Dedifferentiated amniotic fluid mesenchymal stem cell (primary cell): ENCODE measurements around the gene ADAMTS15.

Source experiments
- DNase-seq: peaks from one replicate; pipeline ENCODE4 v3.0.0-alpha.2; 2016; ENCODE audit errors: extremely low spot score

Gene ADAMTS15

GRCh38 chr11:130457623-130458409 lies 9.4 kb downstream of the ADAMTS15 start:
- DNase-seq: no peak

- DNase-seq: no peak
Observed at GRCh38 chr11:130458410-130458729, 9.9 kb downstream of the ADAMTS15 start.

DNA sequence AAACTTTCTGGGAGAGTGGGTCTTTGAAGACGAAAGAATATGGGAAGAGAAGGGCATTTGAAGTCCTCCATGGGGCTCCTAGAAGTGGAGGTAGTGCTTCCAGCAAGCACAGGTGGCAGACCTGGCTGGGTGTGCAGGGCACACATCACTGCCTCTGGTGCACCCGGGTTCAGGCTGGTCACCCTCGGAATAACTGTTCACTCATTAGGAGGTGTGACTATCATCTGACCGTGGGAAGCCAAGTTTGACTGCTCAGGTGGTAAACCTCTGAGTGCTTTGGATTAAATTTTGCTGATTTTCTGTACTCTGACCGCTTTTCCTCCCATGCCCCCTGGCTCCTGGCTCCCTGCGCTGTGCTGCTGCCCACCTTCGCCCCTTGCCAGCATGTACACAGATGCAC lies 11.1 kb downstream of the ADAMTS15 start:
- no peak for DNase-seq

DNA sequence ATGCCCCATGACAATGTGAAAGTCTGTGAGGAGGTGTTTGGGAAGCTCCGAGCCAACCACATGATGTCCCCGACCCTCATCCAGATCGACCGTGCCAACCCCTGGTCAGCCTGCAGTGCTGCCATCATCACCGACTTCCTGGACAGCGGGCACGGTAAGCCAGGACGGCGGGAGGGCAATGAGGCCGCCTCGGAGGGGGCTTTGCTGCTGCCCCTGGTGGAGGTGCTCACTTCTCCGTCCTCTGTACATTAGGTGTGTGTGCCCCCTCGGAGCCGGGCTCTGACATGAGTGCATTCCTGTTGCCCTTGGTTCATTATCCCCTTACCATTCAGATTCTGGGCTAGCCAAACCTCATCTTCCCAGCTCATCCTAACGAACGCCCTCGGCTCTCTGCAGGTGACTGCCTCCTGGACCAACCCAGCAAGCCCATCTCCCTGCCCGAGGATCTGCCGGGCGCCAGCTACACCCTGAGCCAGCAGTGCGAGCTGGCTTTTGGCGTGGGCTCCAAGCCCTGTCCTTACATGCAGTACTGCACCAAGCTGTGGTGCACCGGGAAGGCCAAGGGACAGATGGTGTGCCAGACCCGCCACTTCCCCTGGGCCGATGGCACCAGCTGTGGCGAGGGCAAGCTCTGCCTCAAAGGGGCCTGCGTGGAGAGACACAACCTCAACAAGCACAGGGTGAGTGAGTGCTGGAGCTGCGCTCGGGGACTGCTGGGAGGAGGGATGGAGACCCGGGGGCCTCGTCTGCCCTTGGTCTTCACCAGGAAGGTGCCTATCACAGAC lies 13.8 kb downstream of the ADAMTS15 start:
- no peak for DNase-seq

GRCh38 chr11:130462931-130463330 lies 14.5 kb downstream of the ADAMTS15 start:
- no peak for DNase-seq

DNA sequence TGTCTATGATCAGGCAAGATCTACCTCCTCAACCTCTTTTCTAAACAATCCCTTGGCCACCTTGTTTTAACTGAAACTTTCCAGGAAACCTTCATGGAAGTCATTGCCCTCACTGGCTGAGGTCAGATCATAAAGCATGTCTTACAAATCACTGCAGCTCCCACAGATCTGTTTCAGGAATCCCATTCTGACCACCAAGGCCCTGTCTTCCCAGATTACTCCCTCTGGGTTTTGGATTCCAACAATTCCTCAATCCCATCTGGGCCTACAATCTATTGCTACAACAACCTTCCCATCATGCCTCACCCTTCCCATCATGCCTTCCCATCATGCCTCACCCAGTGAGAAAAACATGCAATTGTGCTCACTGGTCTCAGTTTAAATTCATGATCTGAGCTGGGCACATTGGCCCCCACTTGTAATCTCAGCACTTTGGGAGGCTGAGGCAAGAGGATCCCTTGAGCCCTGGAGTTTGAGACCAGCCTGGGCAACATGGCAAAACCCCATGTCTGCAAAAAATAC lies 15.9 kb downstream of the ADAMTS15 start:
- DNase-seq: no peak

- no peak for DNase-seq
Observed at GRCh38 chr11:130465263-130465662, 16.8 kb downstream of the ADAMTS15 start.

DNA sequence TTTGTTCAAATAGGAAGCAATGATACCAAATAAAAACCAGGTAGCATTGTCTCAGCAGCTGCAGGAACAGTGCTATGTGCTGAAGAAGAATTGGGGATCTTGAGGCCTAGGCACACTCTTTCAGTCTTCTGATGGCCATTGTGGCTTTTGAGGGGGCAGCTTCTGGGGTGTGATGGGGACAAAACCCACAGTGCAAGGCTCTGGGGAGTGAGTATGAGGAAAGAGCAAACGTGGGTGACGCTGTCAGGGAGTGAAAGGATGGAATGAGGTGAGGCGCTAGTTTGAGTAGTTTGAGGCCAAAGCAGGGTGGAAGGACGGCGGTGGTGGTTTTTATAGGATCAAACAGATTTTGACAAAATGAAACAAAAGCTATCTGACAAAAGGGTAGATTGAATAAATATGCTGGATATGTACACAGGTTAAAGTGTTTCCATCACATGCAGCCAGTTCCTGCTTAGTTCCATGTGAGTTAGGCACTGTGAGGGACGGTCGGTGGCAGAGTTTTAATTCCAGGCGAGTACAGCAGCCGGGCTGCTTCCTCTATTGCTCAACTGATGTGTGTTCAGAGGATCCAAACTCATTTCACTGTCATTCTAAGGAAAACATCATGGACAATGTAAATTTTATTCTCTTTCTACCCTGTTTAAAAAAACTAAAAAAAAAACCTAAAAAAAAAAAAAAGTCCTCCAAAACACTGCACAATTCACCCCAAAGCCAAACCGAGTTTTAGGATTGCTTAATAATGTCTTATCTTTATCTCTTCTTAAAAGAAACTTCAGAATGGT lies 18.9 kb downstream of the ADAMTS15 start:
- no peak for DNase-seq

GRCh38 chr11:130469181-130469580 lies 20.7 kb downstream of the ADAMTS15 start:
- no peak for DNase-seq

DNA sequence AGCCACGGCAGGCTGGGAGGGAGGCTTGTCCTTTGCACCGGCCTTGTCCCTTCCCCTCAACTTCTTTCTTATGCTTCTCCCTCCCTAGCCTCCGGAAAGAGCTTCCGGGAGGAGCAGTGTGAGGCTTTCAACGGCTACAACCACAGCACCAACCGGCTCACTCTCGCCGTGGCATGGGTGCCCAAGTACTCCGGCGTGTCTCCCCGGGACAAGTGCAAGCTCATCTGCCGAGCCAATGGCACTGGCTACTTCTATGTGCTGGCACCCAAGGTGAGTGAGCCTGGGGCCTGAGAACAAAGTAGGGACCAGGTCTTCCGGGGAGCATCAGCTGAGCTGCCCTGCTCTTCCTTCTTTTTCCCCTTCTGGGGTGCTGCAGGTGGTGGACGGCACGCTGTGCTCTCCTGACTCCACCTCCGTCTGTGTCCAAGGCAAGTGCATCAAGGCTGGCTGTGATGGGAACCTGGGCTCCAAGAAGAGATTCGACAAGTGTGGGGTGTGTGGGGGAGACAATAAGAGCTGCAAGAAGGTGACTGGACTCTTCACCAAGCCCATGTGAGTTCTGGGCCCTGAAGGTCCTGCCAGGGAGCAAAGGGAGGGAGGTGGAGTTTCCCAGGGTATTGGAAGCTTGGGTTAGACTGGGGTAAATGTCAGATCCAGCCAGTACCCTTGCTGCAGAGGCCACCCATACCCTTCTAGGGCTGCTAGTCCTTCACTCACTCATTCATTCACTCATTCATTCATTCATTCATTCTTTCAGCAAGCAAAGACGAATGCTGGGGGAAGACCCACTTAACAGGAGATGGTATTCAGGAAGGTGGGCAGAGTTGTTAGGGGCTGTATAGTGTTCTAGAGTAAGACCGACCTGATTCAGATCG lies 22.6 kb downstream of the ADAMTS15 start:
- no peak for DNase-seq

DNA sequence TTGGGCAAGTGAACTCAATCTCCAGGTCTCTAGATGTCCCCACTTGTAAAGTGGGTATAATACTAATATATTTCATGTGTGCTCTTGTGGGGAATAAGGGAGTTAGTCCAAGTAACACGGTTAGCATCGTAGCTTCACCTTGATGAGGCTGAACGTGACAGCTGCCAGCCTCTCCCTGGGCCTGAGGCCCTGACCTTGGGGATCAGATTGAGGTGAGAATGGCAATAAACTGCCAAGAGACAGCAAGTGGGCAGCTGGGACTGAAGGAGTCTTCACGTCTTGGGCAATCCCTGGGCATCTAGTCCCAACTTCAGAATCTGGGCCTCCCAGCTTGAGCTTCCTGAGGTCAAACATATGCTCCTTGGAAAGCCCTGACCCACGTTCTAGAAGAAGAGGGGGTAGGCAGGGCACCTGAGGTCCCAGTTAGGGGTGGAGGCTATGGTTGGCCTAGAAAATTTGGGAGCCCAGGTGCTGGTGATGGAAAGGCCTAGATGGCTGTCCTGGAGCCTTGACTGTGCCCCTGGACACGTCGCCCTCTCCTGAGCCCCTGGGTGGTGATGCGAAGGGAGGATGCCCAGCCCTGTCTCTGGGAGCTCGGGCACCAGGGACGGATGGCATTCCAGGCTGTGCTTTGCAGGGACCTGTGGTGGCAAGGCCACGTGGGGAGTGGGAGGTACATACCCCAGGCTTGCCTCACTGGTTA lies 23.4 kb downstream of the ADAMTS15 start:
- DNase-seq: no peak

GRCh38 chr11:130472434-130472961 lies 24.1 kb downstream of the ADAMTS15 start:
- no peak for DNase-seq

GRCh38 chr11:130473056-130473794 lies 24.8 kb downstream of the ADAMTS15 start:
- no peak for DNase-seq

DNA sequence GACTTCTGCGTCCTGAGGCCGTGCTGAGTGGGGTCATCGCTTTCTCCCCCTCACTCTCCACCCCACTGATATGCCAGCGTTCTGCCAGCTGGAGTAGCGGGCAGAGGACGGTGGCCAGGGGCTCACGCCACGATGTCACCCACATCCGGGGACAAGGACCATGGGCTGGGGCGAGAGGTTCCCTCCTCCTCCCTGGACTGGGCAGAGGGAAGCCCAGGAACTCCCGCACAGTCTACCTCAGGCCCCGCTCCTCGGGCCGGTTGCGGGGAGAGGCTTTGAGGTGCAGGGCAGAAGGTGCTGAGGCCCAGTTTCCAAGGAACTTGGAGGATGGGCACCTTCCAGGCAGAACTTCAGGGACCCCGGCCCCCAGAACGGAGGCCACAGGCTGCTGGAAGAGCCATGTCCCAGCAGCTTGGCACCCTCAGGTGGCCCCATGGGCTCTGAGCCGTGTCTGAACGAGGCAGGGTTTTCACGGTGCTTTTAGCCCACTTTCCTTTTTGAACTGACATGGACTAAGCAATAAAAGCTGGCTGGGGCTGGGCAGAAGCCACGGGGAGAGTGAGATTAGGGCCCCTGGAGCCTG lies 25.4 kb downstream of the ADAMTS15 start:
- no peak for DNase-seq

- no peak for DNase-seq
Observed at GRCh38 chr11:130474637-130475400, 26.4 kb downstream of the ADAMTS15 start.

DNA sequence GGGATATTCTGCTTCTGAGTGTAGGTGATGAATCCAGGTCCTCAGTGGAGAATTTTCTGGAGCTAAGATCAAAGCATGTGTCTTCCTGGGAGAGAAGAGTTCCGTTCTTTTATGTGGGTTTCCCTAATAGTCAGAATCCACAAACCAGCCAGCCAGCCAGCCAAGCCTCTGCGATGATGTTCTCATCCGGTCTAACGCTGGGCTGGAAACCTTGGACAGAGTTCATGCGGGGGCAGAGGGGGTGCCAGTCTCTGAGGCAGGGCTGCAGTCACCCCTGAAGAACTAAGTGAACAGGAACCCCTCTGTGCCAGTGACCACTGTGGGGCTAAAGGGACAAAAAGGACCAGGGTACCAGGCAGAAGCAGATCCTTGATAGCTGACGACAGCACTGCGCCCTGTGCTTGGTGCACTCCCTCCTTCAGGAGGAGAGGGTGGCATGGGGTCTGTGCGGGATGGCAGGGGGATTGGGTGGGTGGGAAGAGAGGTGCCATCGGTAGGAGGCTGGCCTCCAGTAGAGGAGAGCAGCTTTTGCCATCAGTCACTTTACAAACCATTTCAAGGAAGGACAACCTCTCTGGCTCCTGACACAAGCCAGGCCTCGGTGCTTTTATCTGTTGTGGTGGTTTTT lies 27.1 kb downstream of the ADAMTS15 start:
- DNase-seq: no peak

DNA sequence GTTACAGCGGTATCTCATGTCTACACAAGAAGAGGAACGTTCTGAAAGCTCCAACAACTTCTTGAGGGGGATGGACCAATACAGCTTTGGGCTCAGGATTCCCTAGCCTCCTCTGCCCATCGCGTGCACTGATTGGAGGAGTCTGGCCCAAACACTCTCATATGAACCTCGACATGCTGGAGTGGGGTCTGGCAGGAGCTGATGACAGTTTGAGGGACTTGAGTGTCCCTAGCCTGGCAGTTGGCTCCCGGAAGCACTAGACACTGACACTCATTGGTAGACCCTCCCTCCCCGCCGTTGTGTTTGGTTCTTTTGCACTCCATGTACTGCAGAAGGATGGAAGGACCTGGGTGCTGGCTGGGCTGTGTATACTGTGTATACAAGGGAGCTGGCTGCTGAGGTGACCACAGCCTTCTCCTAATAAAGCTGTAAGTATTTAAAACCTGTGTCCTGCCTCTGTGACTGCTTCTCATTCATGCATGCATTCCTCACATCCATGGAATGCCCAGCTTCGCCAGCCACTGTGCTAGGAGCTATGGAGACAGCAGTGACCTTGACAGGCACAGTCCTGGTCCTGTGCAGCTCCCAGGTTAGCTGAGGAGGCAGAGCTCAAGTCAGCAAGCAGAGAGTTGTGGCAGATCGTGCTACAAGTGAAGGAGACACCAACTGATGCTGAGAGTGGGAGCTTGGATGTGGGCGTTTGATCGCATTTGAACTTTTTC lies 27.9 kb downstream of the ADAMTS15 start:
- no peak for DNase-seq
